ENCODE data around the gene ASS1.

ASS1 gene

GRCh38 chr9:130477564-130477963 lies 32.8 kb downstream of the ASS1 start:
- DNase-seq = no peak

- DNase-seq = no peak
These were observed 33.4 kb downstream of the ASS1 start for GRCh38 chr9:130478152-130478551.

- peak; percentile 25 for DNase-seq
These were observed 34.2 kb downstream of the ASS1 start for GRCh38 chr9:130478736-130479575.

GRCh38 chr9:130479587-130479986 lies 34.8 kb downstream of the ASS1 start:
- no peak for DNase-seq

- DNase-seq = no peak
These were observed 35.9 kb downstream of the ASS1 start for GRCh38 chr9:130480673-130481072.

- DNase-seq = no peak
These were observed 37.7 kb downstream of the ASS1 start for GRCh38 chr9:130482463-130482862.

GRCh38 chr9:130483371-130483971 lies 38.7 kb downstream of the ASS1 start:
- DNase-seq = no peak

GRCh38 chr9:130484362-130485072 lies 39.8 kb downstream of the ASS1 start:
- no peak for DNase-seq

GRCh38 chr9:130486103-130486502 lies 41.3 kb downstream of the ASS1 start:
- DNase-seq = no peak

- DNase-seq = no peak
These were observed 42.7 kb downstream of the ASS1 start for GRCh38 chr9:130487500-130487899.

- DNase-seq = no peak
These were observed 44.0 kb downstream of the ASS1 start for GRCh38 chr9:130488621-130489330.

- no peak for DNase-seq
These were observed 46.2 kb downstream of the ASS1 start for GRCh38 chr9:130490981-130491380.

GRCh38 chr9:130491830-130492482 lies 47.2 kb downstream of the ASS1 start:
- DNase-seq = no peak

GRCh38 chr9:130493021-130493420 lies 48.3 kb downstream of the ASS1 start:
- no peak for DNase-seq

GRCh38 chr9:130493476-130493875 lies 48.7 kb downstream of the ASS1 start:
- no peak for DNase-seq

- no peak for DNase-seq
These were observed 50.3 kb downstream of the ASS1 start for GRCh38 chr9:130495067-130495466.

GRCh38 chr9:130497139-130497538 lies 52.4 kb downstream of the ASS1 start:
- DNase-seq = no peak

- no peak for DNase-seq
These were observed 53.6 kb downstream of the ASS1 start for GRCh38 chr9:130498298-130498917.

- DNase-seq = no peak
These were observed 54.3 kb downstream of the ASS1 start for GRCh38 chr9:130498918-130499698.

- DNase-seq = no peak
These were observed 55.1 kb downstream of the ASS1 start for GRCh38 chr9:130499804-130500263.

All from NCI-H446 treated with DMSO at 0.1 percent for 48 hours (cell line).